Urinary bladder (tissue), 4 donors: ENCODE results near the gene BPNT1. TPM values are rescaled to one million over a fixed set of nuclear protein-coding genes. Genes with fewer than 3 reads are reported as not detected.

Experiments
- DNase-seq: peaks from one replicate; pipeline ENCODE4 v3.0.0-alpha.2; 2015; ENCODE audit errors: extremely low spot score
- H3K27ac ChIP-seq: one replicate; pipeline ENCODE4 v1.5.1; 2013; ENCODE audit warnings: low read depth, mild to moderate bottlenecking, moderate library complexity
- H3K36me3 ChIP-seq: one replicate; pipeline ENCODE4 v1.6.1; 2013; ENCODE audit warnings: mild to moderate bottlenecking, moderate library complexity; ENCODE audit not compliant: insufficient read depth
- H3K4me1 ChIP-seq: one replicate; pipeline ENCODE4 v1.6.1; 2013; ENCODE audit warnings: mild to moderate bottlenecking, moderate library complexity; ENCODE audit not compliant: insufficient read depth
- H3K4me3 ChIP-seq: one replicate; pipeline ENCODE4 v1.5.1; 2013; ENCODE audit warnings: low read depth, low read length
- polyA plus RNA-seq: library from polyadenylated mRNA; stranded (reverse); fragments of 200-250 nt; gene quantifications from one replicate; pipeline ENCODE4 v1.2.3, GENCODE V29; 2013
- small RNA-seq: library from RNA; depleted of rRNA; stranded (forward); fragments of <200 nt; gene quantifications from one replicate; pipeline ENCODE3, GENCODE V24; 2014
- total RNA-seq: library from RNA; depleted of rRNA; stranded (reverse); fragments of >200 nt; gene quantifications from one replicate; pipeline ENCODE4 v1.2.3, GENCODE V29; 2014
- donor health status: healthy with polysubstance abuse.
- donor health status: healthy.

Gene BPNT1
- total and polyA plus RNA-seq, 2 donors = 16.5 to 24.3 TPM

- H3K4me3 ChIP-seq = no peak overlapping the region
- no peaks in the 10 kb centered on the region for H3K4me1 ChIP-seq
- no peak overlapping the region for H3K27ac ChIP-seq
- no peak for DNase-seq
- H3K36me3 ChIP-seq = peaks cover 5% of the 10 kb centered on the region
Measured at GRCh38 chr1:220011620-220012019, 78.0 kb downstream of the BPNT1 start.

Small RNA genes within 50 kb of the gene (small RNA-seq; reads per million reads assigned to genes)
- gene MIR194-1 (0.65 reads per million, percentile 60 among the genes with 10 or more reads in this experiment), gene MIR215 (15.3 reads per million, percentile 95 among the genes with 10 or more reads in this experiment)

Other genes starting within 250 kb of the BPNT1 start
- gene SLC30A10, start 161.2 kb downstream of the BPNT1 start, total RNA-seq = 1.4 TPM
- gene SLC30A10, start 161.2 kb downstream of the BPNT1 start, polyA plus RNA-seq = not detected
- gene EPRS1, start 43.3 kb downstream of the BPNT1 start, total RNA-seq = 112 TPM
- 33.7 TPM for gene EPRS1, start 43.3 kb downstream of the BPNT1 start, polyA plus RNA-seq
- 71.1 TPM for gene IARS2, start 4.3 kb upstream of the BPNT1 start, total RNA-seq
- gene IARS2, start 4.3 kb upstream of the BPNT1 start, polyA plus RNA-seq = 50.3 TPM
- gene RAB3GAP2, start 182.7 kb upstream of the BPNT1 start, total RNA-seq = 50.1 TPM
- gene RAB3GAP2, start 182.7 kb upstream of the BPNT1 start, polyA plus RNA-seq = 9.8 TPM